GM12874 (cell line): ENCODE data around the gene SIAE.

Experiments used
- CTCF ChIP-seq: IDR thresholded peaks from 2 replicates; pipeline ENCODE4 v1.5.1; 2011; ENCODE audit warnings: low read depth, mild to moderate bottlenecking, control low read depth, low read length, moderate library complexity; ENCODE audit not compliant: insufficient read depth

Gene SIAE

GRCh38 chr11:124592627-124593026 is 80.9 kb downstream of the SIAE start:
- TF ChIP-seq CTCF = no peak

DNA sequence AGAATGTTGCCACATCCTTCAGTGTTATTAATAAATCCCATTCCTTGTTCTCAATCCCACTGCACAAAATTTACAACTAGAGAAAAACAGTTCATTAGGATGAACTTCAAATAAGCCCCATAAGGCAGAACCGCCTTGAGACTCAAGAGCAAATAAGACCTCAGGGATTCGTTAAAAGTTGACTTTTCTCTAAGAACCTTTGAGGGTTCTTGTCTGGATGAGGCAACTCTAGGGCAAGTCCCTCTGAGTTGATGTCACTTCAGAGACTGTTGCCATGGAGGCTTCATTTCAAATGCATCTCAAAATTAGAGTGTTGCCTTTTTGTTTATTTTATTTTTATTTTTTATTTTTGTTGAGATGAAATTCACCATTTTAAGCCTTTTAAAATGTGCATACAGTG is 82.1 kb downstream of the SIAE start:
- TF ChIP-seq CTCF = no peak

- TF ChIP-seq CTCF = peak; percentile 61
Observed at GRCh38 chr11:124586238-124586860, 87.2 kb downstream of the SIAE start.

GRCh38 chr11:124584681-124585372 is 88.7 kb downstream of the SIAE start:
- TF ChIP-seq CTCF = no peak

DNA sequence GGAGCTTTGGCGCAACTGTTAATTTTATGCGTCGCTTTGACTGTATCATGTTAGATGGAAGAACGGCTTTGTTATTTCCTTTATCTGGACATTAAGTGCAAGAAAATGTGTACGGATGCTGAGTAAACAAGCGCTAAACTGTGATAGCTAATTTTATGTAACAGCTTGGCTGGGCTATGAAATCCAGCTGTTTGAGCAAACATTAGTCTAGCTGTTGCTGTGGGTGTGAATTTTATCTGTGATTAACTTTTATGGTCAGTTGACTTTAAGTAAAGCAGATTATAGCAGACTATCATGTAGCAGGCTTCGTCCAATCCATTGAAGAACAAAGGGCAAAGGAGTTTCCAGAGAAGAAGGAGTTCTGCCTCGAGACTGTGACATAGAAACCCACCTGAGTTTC is 89.8 kb downstream of the SIAE start:
- no peak for TF ChIP-seq CTCF
